Panc1 (cell line): ENCODE measurements around the gene RGS6. TPM values are rescaled to one million over a fixed set of nuclear protein-coding genes. Genes with fewer than 3 reads are reported as not detected.

Source experiments
- ATAC-seq: fragments of 200-7000 bp; cut with Tn5 transposase; 2 replicates; pipeline ENCODE4 v1.9.1; 2020; ENCODE audit warnings: mild to moderate bottlenecking, moderate library complexity
- BruUV-seq: library from RNA; stranded (reverse); fragments of 400-500 nt; replicated peaks from 2 replicates; lab custom pipeline; 2021; lab: Mats Ljungman, UMichigan
- CTCF ChIA-PET: fragments of 300-600 bp; sonication (Branson Sonifier 250); formaldehyde crosslinking; loops from one replicate; lab custom pipeline; 2022; ENCODE audit warnings: antibody characterized with exemption; lab: Charles Lee
- POLR2A ChIA-PET: fragments of 300-600 bp; sonication (Branson Sonifier 250); formaldehyde crosslinking; loops from one replicate; lab custom pipeline; 2022; ENCODE audit warnings: antibody characterized with exemption; lab: Charles Lee
- DNase-seq: peaks from one replicate; pipeline ENCODE4 v3.0.0-alpha.2; 2010; ENCODE audit warnings: low read depth, low spot score
- H3K27ac ChIP-seq: 2 replicates; pipeline ENCODE4 v1.5.1; 2011; ENCODE audit warnings: mild to moderate bottlenecking, low read length, inconsistent platforms
- H3K27me3 ChIP-seq: fragments of 200-500 bp; sonication (Bioruptor generic); 2 replicates; pipeline ENCODE4 v1.6.0; 2014; ENCODE audit warnings: low read length, inconsistent platforms; ENCODE audit not compliant: control insufficient read depth, insufficient read depth
- H3K36me3 ChIP-seq: fragments of 200-500 bp; sonication (Bioruptor generic); 2 replicates; pipeline ENCODE4 v1.5.1; 2014; ENCODE audit warnings: inconsistent platforms, mild to moderate bottlenecking, low read length, moderate library complexity; ENCODE audit not compliant: control insufficient read depth, insufficient read depth
- H3K4me1 ChIP-seq: 2 replicates; pipeline ENCODE4 v1.5.1; 2011; ENCODE audit warnings: inconsistent platforms, mild to moderate bottlenecking, low read length, moderate library complexity; ENCODE audit not compliant: control insufficient read depth, insufficient read depth
- H3K4me3 ChIP-seq, 2 experiments: 2 replicates each; pipeline ENCODE4 v1.5.1; 2011 to 2012; ENCODE audit warnings: low read depth in 2 of 2, low read length in 2 of 2, mild to moderate bottlenecking in 2 of 2, inconsistent platforms in 1 of 2, moderate library complexity in 1 of 2
- H3K9me3 ChIP-seq: fragments of 200-500 bp; sonication (Bioruptor generic); 2 replicates; pipeline ENCODE4 v1.5.1; 2014; ENCODE audit warnings: low read depth, mild to moderate bottlenecking, inconsistent platforms, low read length, moderate library complexity; ENCODE audit not compliant: control insufficient read depth, insufficient read depth
- CTCF ChIP-seq: fragments of 450-650 bp; IDR thresholded peaks from 2 replicates; pipeline ENCODE4 v1.5.1; 2017; ENCODE audit warnings: mild to moderate bottlenecking
- POLR2AphosphoS5 ChIP-seq: IDR thresholded peaks from 2 replicates; pipeline ENCODE4 v1.6.1; 2012; ENCODE audit warnings: mild to moderate bottlenecking, low read depth, low read length, moderate library complexity
- REST ChIP-seq, 2 experiments: IDR thresholded peaks; 2 replicates each; pipeline ENCODE4 v1.6.1; 2011 to 2012; ENCODE audit warnings: low read depth in 2 of 2, control low read depth in 1 of 2, low read length in 1 of 2, mild to moderate bottlenecking in 1 of 2, moderate library complexity in 1 of 2; ENCODE audit not compliant: insufficient read depth in 1 of 2
- SIN3A ChIP-seq: IDR thresholded peaks from 2 replicates; pipeline ENCODE4 v1.6.1; 2012; ENCODE audit warnings: low read depth, mild to moderate bottlenecking, low read length, moderate library complexity, borderline replicate concordance; ENCODE audit not compliant: insufficient read depth
- TCF7L2 ChIP-seq: IDR thresholded peaks from 2 replicates; pipeline ENCODE4 v1.6.1; 2011; ENCODE audit warnings: mild to moderate bottlenecking, low read depth, low read length, inconsistent platforms
- in situ Hi-C: cut with HindIII; loops from 2 replicates; pipeline ENCODE4 v1.10.0; 2016; ENCODE audit warnings: low sequenced_read_pairs, low pct_unique_long_range_greater_than_20kb
- intact Hi-C: fragments of 100-400 bp; cut with micrococcal nuclease; formaldehyde crosslinking; loops from one replicate; pipeline ENCODE4 v1.10.0; 2022; ENCODE audit not compliant: unreplicated experiment
- total RNA-seq: library from RNA; stranded (reverse); gene quantifications from one replicate; pipeline ENCODE4 v1.2.1, GENCODE V29; 2021; ENCODE audit not compliant: unreplicated experiment

RGS6 gene
- total RNA-seq, 1 experiment from 2014 or later: not detected

- no peak overlapping the region for H3K27ac ChIP-seq
- intact Hi-C loops: no loop called here
- ATAC-seq (no peak), DNase-seq (no peak)
- no peaks in the 10 kb centered on the region for H3K4me1 ChIP-seq
- ChIA-PET CTCF (no interaction called here), POLR2A (no interaction called here)
- no TSS peak for BruUV-seq
- H3K4me3 ChIP-seq: no peak overlapping the region
- no peaks in the 10 kb centered on the region for H3K27me3 ChIP-seq
- H3K36me3 ChIP-seq: no peaks in the 10 kb centered on the region
- H3K9me3 ChIP-seq: no peaks in the 10 kb centered on the region
- TF ChIP-seq POLR2AphosphoS5 (no peak), REST (IDR thresholded peaks at IDR 0.05; ENCODE audit: insufficient read depth in 1 of 2, low read depth in 2 of 2, low read length in 1 of 2) (no peak), CTCF (no peak), TCF7L2 (no peak), SIN3A (no peak)
- in situ Hi-C loops: no loop called here
These were observed 196.4 kb downstream of the RGS6 start for GRCh38 chr14:72128629-72129028.

GRCh38 chr14:72129291-72129690 lies 197.1 kb downstream of the RGS6 start:
- no peaks in the 10 kb centered on the region for H3K9me3 ChIP-seq
- in situ Hi-C loops (no loop called here), intact Hi-C loops (no loop called here)
- no peaks in the 10 kb centered on the region for H3K4me1 ChIP-seq
- no peak overlapping the region for H3K27ac ChIP-seq
- H3K36me3 ChIP-seq: no peaks in the 10 kb centered on the region
- ChIA-PET POLR2A (no interaction called here), CTCF (no interaction called here)
- BruUV-seq: no TSS peak
- no peak overlapping the region for H3K4me3 ChIP-seq
- no peaks in the 10 kb centered on the region for H3K27me3 ChIP-seq
- TF ChIP-seq REST (IDR thresholded peaks at IDR 0.05; ENCODE audit: insufficient read depth in 1 of 2, low read depth in 2 of 2, low read length in 1 of 2) (no peak), POLR2AphosphoS5 (no peak), TCF7L2 (no peak), SIN3A (no peak), CTCF (no peak)
- DNase-seq: no peak
- ATAC-seq: no peak
